OCI-LY1 (cell line): ENCODE data around the gene MYH7.

Experiments used
- EZH2 ChIP-seq: fragments of 200-600 bp; sonication (generic), shearing (Covaris generic); IDR thresholded peaks from 2 replicates; pipeline ENCODE4 v1.8.0; 2017; ENCODE audit warnings: borderline replicate concordance, mixed run types, mild to moderate bottlenecking, antibody characterized with exemption, low read length, moderate library complexity, mixed read lengths
- TF ChIP-seq, protein P1 (sequence below): fragments of 200-600 bp; sonication (generic), shearing (Covaris generic); IDR thresholded peaks from 2 replicates; pipeline ENCODE4 v1.5.1; 2017; ENCODE audit warnings: mild to moderate bottlenecking, antibody characterized with exemption, low read length, moderate library complexity, mixed read lengths

DNA sequence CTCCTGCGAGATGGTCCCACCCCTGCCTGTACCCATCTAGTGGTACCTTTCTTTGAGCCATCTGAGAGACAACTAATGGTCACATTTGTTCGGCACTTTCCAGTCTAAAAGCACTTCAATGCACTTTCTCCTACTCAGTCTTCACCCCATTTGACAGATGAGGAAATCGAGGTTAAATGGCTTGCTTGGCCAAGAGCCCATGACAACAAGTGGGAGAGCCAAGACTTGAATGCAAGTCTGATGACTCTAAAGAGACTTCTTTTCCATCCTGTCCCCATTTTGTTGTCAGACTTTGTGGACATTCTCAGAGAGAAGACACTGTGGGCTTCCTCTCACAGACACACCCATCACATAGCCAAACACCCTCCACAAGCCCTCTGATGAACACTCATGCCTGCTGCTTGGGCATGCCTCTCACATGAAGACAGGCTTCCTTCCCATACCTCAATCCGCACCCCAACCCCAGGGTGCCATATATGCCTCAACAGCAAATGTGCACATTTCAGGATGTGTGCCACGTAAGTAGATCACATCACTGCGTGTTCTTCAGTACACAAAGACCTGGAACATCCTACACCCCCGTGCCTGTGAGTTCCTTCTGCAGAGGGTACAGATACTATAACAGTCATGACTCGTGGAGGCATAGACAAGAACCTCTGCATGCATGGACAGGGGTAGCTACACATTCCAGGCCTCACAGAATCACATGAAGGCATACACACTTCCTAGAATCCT is 805 bp downstream of the MYH7 start:
- TF ChIP-seq, protein P1, sequence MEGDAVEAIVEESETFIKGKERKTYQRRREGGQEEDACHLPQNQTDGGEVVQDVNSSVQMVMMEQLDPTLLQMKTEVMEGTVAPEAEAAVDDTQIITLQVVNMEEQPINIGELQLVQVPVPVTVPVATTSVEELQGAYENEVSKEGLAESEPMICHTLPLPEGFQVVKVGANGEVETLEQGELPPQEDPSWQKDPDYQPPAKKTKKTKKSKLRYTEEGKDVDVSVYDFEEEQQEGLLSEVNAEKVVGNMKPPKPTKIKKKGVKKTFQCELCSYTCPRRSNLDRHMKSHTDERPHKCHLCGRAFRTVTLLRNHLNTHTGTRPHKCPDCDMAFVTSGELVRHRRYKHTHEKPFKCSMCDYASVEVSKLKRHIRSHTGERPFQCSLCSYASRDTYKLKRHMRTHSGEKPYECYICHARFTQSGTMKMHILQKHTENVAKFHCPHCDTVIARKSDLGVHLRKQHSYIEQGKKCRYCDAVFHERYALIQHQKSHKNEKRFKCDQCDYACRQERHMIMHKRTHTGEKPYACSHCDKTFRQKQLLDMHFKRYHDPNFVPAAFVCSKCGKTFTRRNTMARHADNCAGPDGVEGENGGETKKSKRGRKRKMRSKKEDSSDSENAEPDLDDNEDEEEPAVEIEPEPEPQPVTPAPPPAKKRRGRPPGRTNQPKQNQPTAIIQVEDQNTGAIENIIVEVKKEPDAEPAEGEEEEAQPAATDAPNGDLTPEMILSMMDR, result no peak
- no peak for TF ChIP-seq EZH2
